ENCODE measurements around the gene KAZALD1.
A peak's percentile ranks its signal among the peaks of the same experiment; 100 is the strongest.
"Not testable (repeated sequence)": the region's sequence is repeated elsewhere in the genome, so short reads cannot be mapped to it uniquely, and the experiment has no call there.

The KAZALD1 gene

GRCh38 chr10:101031796-101032636 lies 29.8 kb upstream of the KAZALD1 start:
- Histone ChIP-seq H3K18ac (ENCODE audit: low read length) (peak overlapping the region; percentile 17), H2BK120ac (ENCODE audit: insufficient read depth, low read length, poor library complexity) (peak overlapping the region; percentile 23)
- WGBS (ENCODE audit: extremely low coverage, insufficient coverage, insufficient read length) = no CpG with 5 or more reads among the region's 47 CpGs

GRCh38 chr10:101032637-101033224 lies 29.1 kb upstream of the KAZALD1 start:
- Histone ChIP-seq H3K79me1 (ENCODE audit: low read length) (peaks cover 9% of the 10 kb centered on the region), H3K4ac (ENCODE audit: low read depth, low read length) (no peak overlapping the region), H3K27ac (ENCODE audit: low read depth, low read length) (peak overlapping the region; percentile 66), H2AFZ (ENCODE audit: insufficient read depth, low read length, poor library complexity) (no peak overlapping the region), H2BK5ac (ENCODE audit: low read depth, low read length, poor library complexity) (peak overlapping the region; percentile 34), H3K9me3 (ENCODE audit: insufficient read depth, low read depth, low read length) (no peaks in the 10 kb centered on the region), H3K4me1 (ENCODE audit: control insufficient read depth in 1 of 2, insufficient read depth in 2 of 2, low read length in 2 of 2) (peaks cover 17 to 22% of the 10 kb centered on the region in 2 experiments), H3K23ac (ENCODE audit: low read length) (no peak overlapping the region), H3K9ac (ENCODE audit: low read length) (no peak overlapping the region), H4K8ac (ENCODE audit: low read depth, low read length) (peak overlapping the region; percentile 3), H4K91ac (ENCODE audit: low read depth, low read length) (peak overlapping the region; percentile 64), H3K18ac (ENCODE audit: low read length) (peak overlapping the region; percentile 17), H3K4me2 (ENCODE audit: low read length) (peak overlapping the region; percentile 82), H2AK5ac (ENCODE audit: low read length) (no peak overlapping the region), H3K14ac (ENCODE audit: low read length) (no peak overlapping the region), H2BK12ac (ENCODE audit: low read length) (no peak overlapping the region), H2BK120ac (ENCODE audit: insufficient read depth, low read length, poor library complexity) (peak overlapping the region; percentile 23), H3K36me3 (ENCODE audit: control insufficient read depth in 1 of 2, insufficient read depth in 2 of 2, low read length in 2 of 2) (peaks cover 21 to 23% of the 10 kb centered on the region in 2 experiments), H3K79me2 (ENCODE audit: control insufficient read depth, insufficient read depth, low read length, poor library complexity) (no peaks in the 10 kb centered on the region), H4K12ac (ENCODE audit: low read depth, low read length) (no peak overlapping the region), H3K27me3 (ENCODE audit: insufficient read depth, low read length) (no peaks in the 10 kb centered on the region), H3K4me3 (ENCODE audit: low read depth, low read length) (peak overlapping the region; percentile 47)
- WGBS (ENCODE audit: extremely low coverage, insufficient coverage, insufficient read length) = no CpG with 5 or more reads among the region's 6 CpGs
- peak; percentile 85 to 86 for DNase-seq

More at GRCh38 chr10:101031796-101032636, 29.8 kb upstream of the KAZALD1 start:
- Histone ChIP-seq H3K79me2 (ENCODE audit: control insufficient read depth, insufficient read depth, low read length, poor library complexity) (no peaks in the 10 kb centered on the region), H4K91ac (ENCODE audit: low read depth, low read length) (peak overlapping the region; percentile 64), H2AFZ (ENCODE audit: insufficient read depth, low read length, poor library complexity) (peak overlapping the region; percentile 58), H4K12ac (ENCODE audit: low read depth, low read length) (no peak overlapping the region), H3K23ac (ENCODE audit: low read length) (no peak overlapping the region), H2BK12ac (ENCODE audit: low read length) (peak overlapping the region; percentile 5), H3K4me2 (ENCODE audit: low read length) (peak overlapping the region; percentile 82), H3K9ac (ENCODE audit: low read length) (peak overlapping the region; percentile 8), H2BK5ac (ENCODE audit: low read depth, low read length, poor library complexity) (peak overlapping the region; percentile 34), H3K4me1 (ENCODE audit: control insufficient read depth in 1 of 2, insufficient read depth in 2 of 2, low read length in 2 of 2) (peaks cover 17 to 25% of the 10 kb centered on the region in 2 experiments), H3K79me1 (ENCODE audit: low read length) (peaks cover 9% of the 10 kb centered on the region), H3K36me3 (ENCODE audit: control insufficient read depth in 1 of 2, insufficient read depth in 2 of 2, low read length in 2 of 2) (peaks cover 15 to 16% of the 10 kb centered on the region in 2 experiments), H3K27me3 (ENCODE audit: insufficient read depth, low read length) (no peaks in the 10 kb centered on the region), H3K27ac (ENCODE audit: low read depth, low read length) (peak overlapping the region; percentile 66), H4K8ac (ENCODE audit: low read depth, low read length) (peak overlapping the region; percentile 12), H2AK5ac (ENCODE audit: low read length) (no peak overlapping the region), H3K14ac (ENCODE audit: low read length) (peak overlapping the region; percentile 29), H3K9me3 (ENCODE audit: insufficient read depth, low read depth, low read length) (no peaks in the 10 kb centered on the region), H3K4me3 (ENCODE audit: low read depth, low read length) (peak overlapping the region; percentile 47), H3K4ac (ENCODE audit: low read depth, low read length) (no peak overlapping the region)
- peak; percentile 72 to 74 for DNase-seq

- WGBS (ENCODE audit: extremely low coverage, insufficient coverage, insufficient read length) = no CpG with 5 or more reads among the region's 3 CpGs
- Histone ChIP-seq H4K8ac (ENCODE audit: low read depth, low read length) (no peak overlapping the region), H3K9ac (ENCODE audit: low read length) (no peak overlapping the region), H2AK5ac (ENCODE audit: low read length) (no peak overlapping the region), H3K9me3 (ENCODE audit: insufficient read depth, low read depth, low read length) (no peaks in the 10 kb centered on the region), H3K27me3 (ENCODE audit: insufficient read depth, low read length) (no peaks in the 10 kb centered on the region), H2BK5ac (ENCODE audit: low read depth, low read length, poor library complexity) (no peak overlapping the region), H3K18ac (ENCODE audit: low read length) (no peak overlapping the region), H2BK120ac (ENCODE audit: insufficient read depth, low read length, poor library complexity) (no peak overlapping the region), H3K79me1 (ENCODE audit: low read length) (peaks cover 9% of the 10 kb centered on the region), H3K79me2 (ENCODE audit: control insufficient read depth, insufficient read depth, low read length, poor library complexity) (no peaks in the 10 kb centered on the region), H3K4ac (ENCODE audit: low read depth, low read length) (no peak overlapping the region), H4K12ac (ENCODE audit: low read depth, low read length) (no peak overlapping the region), H3K4me2 (ENCODE audit: low read length) (no peak overlapping the region), H3K14ac (ENCODE audit: low read length) (no peak overlapping the region), H3K4me3 (ENCODE audit: low read depth, low read length) (no peak overlapping the region), H4K91ac (ENCODE audit: low read depth, low read length) (no peak overlapping the region), H3K27ac (ENCODE audit: low read depth, low read length) (no peak overlapping the region), H3K4me1 (ENCODE audit: control insufficient read depth in 1 of 2, insufficient read depth in 2 of 2, low read length in 2 of 2) (peaks cover 17 to 22% of the 10 kb centered on the region in 2 experiments), H3K23ac (ENCODE audit: low read length) (no peak overlapping the region), H2AFZ (ENCODE audit: insufficient read depth, low read length, poor library complexity) (no peak overlapping the region), H2BK12ac (ENCODE audit: low read length) (no peak overlapping the region), H3K36me3 (ENCODE audit: control insufficient read depth in 1 of 2, insufficient read depth in 2 of 2, low read length in 2 of 2) (peaks cover 21 to 23% of the 10 kb centered on the region in 2 experiments)
- no peak for DNase-seq
These were observed 28.5 kb upstream of the KAZALD1 start for GRCh38 chr10:101033276-101033675.

GRCh38 chr10:101034404-101034803 lies 27.4 kb upstream of the KAZALD1 start:
- no CpG with 5 or more reads among the region's 4 CpGs for WGBS (ENCODE audit: extremely low coverage, insufficient coverage, insufficient read length)
- H3K4ac ChIP-seq (ENCODE audit: low read depth, low read length) = not testable (repeated sequence)

More at GRCh38 chr10:101034404-101034803, 27.4 kb upstream of the KAZALD1 start:
- H3K18ac ChIP-seq (ENCODE audit: low read length); H4K12ac ChIP-seq (ENCODE audit: low read depth, low read length); DNase-seq; H3K27me3 ChIP-seq (ENCODE audit: insufficient read depth, low read length); H2BK5ac ChIP-seq (ENCODE audit: low read depth, low read length, poor library complexity); H2BK120ac ChIP-seq (ENCODE audit: insufficient read depth, low read length, poor library complexity); H2BK12ac ChIP-seq (ENCODE audit: low read length); H3K23ac ChIP-seq (ENCODE audit: low read length); H3K4me2 ChIP-seq (ENCODE audit: low read length); H3K14ac ChIP-seq (ENCODE audit: low read length); H2AK5ac ChIP-seq (ENCODE audit: low read length); H3K9me3 ChIP-seq (ENCODE audit: insufficient read depth, low read depth, low read length); H3K9ac ChIP-seq (ENCODE audit: low read length); H3K79me2 ChIP-seq (ENCODE audit: control insufficient read depth, insufficient read depth, low read length, poor library complexity); H3K27ac ChIP-seq (ENCODE audit: low read depth, low read length); H4K91ac ChIP-seq (ENCODE audit: low read depth, low read length); H4K8ac ChIP-seq (ENCODE audit: low read depth, low read length); H2AFZ ChIP-seq (ENCODE audit: insufficient read depth, low read length, poor library complexity); H3K79me1 ChIP-seq (ENCODE audit: low read length); H3K4me3 ChIP-seq (ENCODE audit: low read depth, low read length): not testable (repeated sequence)
- Histone ChIP-seq H3K4me1 (ENCODE audit: control insufficient read depth in 1 of 2, insufficient read depth in 2 of 2, low read length in 2 of 2) (peaks cover 17 to 22% of the 10 kb centered on the region in 2 experiments), H3K36me3 (ENCODE audit: control insufficient read depth in 1 of 2, insufficient read depth in 2 of 2, low read length in 2 of 2) (peaks cover 21 to 25% of the 10 kb centered on the region in 2 experiments)
